HG03280 (cell line): ENCODE measurements around the gene TRIM16.
"Not testable (repeated sequence)": the region's sequence is repeated elsewhere in the genome, so short reads cannot be mapped to it uniquely, and the experiment has no call there.

Source experiments
- ATAC-seq: cut with Tn5 transposase; IDR thresholded peaks from one replicate; pipeline ENCODE4 v1.9.1; 2021; ENCODE audit warnings: mild to moderate bottlenecking, moderate library complexity; ENCODE audit not compliant: unreplicated experiment

TRIM16 gene

DNA sequence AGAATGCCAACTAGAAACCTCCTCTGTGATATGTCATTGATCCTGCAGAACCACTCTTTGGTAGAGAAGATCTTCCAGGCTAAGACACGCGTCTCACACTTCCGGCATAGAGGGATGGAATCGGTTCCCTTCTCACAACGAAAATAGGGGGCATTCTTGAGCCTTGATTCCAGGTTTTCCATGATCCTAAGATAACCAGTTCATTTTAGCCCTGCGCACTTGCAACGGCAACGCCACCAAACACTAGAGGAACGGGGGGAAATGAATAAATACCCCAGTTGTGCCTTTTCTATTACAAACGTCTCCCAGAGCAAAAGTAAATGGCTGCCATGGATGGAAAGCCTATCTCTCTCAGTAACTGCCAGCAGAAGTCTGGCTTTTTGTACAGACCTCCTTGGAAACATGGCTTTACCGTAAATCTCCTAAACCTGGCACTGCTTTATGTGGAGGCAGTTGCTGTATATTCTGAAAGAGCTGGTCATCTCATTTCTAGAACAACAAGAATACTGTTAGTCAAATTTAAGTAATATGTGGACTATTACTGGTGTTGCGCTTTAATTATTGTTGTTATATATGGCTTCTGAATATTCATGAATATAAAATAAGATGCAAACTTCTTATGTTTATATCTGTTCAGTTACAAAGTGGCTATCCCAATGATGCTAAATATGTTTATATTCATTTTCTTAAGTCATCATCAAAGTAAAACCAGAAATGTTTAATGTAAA is 64.6 kb downstream of the TRIM16 start, which contains the start of gene FBXW10B:
FBXW10B (minus strand) TSS at position 374 of the 728 bp plus-strand sequence; CDS start at position 182, 192 bp downstream.
- ATAC-seq, result not testable (repeated sequence)

DNA sequence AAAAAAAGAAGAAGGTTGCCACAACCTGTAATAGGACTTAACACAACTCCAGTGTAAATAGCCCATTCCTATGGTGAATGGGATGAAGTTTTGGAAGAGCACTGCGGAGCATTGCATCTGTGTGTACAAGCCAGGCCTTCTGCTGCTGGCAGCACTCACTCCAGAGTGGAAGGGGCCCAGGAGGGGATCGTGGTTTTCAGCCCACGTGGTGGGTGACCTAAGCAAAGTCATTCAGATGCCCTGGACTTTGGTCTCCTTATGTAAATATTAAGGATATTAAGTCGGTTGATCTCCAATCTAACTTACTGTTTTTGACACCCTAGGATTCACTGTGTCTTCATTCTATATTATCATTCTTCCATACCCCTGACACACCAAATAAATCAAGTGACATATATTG is 67.3 kb downstream of the TRIM16 start:
- ATAC-seq, result not testable (repeated sequence)

GRCh38 chr17:15615850-15616249 is 68.3 kb downstream of the TRIM16 start:
- ATAC-seq, result not testable (repeated sequence)

GRCh38 chr17:15613111-15613510 is 71.0 kb downstream of the TRIM16 start:
- not testable (repeated sequence) for ATAC-seq

- ATAC-seq, result not testable (repeated sequence)
Observed at GRCh38 chr17:15592960-15593359, 91.2 kb downstream of the TRIM16 start.

DNA sequence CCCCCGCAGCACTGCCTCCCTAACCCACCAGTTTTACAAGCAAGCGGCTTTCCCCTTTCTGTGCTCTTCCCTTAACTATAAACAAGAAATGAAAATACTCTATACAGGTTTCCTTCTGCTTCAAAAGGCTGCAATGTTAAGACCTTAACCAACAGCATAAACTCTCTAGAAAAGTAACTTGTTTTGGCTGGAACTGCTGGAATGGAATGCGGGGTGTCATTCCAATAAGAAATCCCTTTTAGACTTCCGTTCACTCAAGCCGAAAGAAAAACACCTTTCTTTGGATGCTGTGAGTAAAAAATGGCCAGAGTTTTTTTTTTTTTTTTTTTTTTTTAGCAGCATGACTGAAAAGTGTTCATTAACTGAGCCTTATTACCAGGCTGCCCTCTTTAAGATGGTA is 92.1 kb downstream of the TRIM16 start:
- not testable (repeated sequence) for ATAC-seq

GRCh38 chr17:15590844-15591243 is 93.3 kb downstream of the TRIM16 start:
- ATAC-seq, result not testable (repeated sequence)

DNA sequence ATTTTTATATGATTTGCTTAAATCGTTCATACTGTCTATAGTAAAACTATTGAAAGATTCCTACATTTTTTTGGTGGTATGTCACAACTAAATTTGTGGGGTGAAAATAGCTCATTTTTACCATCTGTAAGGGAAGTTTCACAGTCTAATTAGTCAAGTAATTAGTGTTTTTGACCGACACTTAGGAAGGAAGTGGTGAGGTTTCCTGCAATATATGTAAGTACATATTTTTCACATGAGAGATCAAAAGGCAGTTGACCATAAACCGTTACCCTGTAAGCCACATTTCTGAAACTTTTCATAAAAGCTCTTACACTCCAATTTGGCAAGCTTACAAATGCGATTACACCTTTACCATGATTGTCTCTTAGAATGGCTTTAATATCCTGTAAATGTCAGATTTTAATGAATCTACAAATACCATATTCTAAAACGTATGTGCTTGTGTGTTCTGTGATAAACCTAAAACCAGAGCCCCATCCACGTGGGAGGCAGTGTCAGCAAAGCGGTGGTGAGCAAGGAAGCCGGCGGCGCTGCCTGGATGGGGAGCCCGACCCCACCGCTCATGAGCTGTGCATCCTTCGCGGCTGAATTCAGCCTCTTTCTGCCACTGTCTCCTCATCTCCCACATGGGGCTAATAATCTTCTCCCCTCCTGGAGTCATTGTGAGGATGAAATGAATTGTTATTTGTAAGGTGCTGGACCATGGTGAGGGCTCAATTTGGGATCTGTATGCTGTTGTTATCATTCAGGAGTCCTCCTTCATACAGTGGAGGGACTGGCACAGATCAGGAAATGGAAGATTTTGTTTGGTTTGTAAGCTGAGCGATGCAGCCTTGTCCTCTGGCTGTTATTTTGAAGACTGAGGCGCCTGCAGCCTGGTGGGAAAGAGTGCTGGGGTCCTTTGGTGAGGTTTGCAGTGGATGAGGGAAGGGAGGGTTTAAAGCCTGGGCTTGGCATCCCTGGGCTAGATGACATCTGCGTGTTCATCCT is 94.3 kb downstream of the TRIM16 start:
- ATAC-seq, result not testable (repeated sequence)

GRCh38 chr17:15588017-15588416 is 96.1 kb downstream of the TRIM16 start:
- not testable (repeated sequence) for ATAC-seq

GRCh38 chr17:15583313-15583712 is 100.8 kb downstream of the TRIM16 start:
- ATAC-seq, result not testable (repeated sequence)

GRCh38 chr17:15581462-15581861 is 102.6 kb downstream of the TRIM16 start:
- ATAC-seq, result not testable (repeated sequence)
